GM19328 (cell line): ENCODE measurements around the gene CIB4.

Source experiments
- ATAC-seq: cut with Tn5 transposase; IDR thresholded peaks from one replicate; pipeline ENCODE4 v1.9.1; 2021; ENCODE audit warnings: mild to moderate bottlenecking, moderate library complexity; ENCODE audit not compliant: unreplicated experiment

CIB4 gene

GRCh38 chr2:26644188-26644835, 3.1 kb upstream of the CIB4 start:
- ATAC-seq: no peak

- ATAC-seq: no peak
Observed at GRCh38 chr2:26642429-26642828, 1.3 kb upstream of the CIB4 start.

DNA sequence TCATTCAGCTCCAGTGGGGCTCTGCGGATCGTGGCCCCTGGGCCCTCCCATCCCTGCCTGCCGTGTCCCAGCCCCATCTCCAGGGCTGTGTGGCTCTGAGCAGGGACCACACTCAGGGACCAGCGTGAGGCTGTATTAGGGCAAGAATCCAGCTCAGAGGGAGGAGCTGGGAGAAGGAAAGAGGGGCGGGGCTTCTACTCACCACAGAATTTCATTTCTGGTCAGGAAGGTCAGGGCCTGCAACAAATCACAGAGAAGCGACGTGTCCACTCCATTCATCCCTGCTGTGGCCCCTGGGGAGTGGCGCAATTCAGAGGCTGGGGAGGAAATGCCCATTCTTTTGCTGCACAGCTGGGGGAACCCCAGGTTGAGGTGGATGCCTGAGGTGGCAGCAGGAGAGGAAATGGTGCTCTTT, 828 bp downstream of the CIB4 start:
- no peak for ATAC-seq

GRCh38 chr2:26639685-26640243, 1.4 kb downstream of the CIB4 start:
- ATAC-seq: no peak

DNA sequence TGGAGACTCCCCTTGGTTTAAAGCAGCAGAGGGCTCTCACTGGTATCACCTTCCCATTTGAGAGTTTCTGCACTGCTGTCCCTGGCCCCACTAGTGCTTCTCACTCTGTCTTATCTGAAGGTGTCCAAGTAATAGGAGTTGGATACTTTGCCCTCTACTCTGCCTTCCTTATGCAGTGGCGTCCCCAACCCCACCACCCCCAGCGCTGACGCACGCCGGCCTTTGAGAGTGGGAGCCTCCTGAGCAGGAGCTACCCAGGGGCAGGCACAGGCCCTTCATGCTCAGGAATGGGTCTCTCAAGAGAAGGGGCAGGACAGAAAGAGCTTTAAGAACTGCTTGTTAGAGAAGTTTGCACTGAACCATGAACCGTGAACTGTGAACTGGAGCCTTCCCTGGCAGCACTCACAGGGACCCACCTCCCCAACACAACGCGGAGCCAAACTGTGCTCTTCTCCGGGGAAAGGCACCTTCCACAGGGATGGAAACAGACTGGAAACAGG, 3.3 kb downstream of the CIB4 start:
- no peak for ATAC-seq

DNA sequence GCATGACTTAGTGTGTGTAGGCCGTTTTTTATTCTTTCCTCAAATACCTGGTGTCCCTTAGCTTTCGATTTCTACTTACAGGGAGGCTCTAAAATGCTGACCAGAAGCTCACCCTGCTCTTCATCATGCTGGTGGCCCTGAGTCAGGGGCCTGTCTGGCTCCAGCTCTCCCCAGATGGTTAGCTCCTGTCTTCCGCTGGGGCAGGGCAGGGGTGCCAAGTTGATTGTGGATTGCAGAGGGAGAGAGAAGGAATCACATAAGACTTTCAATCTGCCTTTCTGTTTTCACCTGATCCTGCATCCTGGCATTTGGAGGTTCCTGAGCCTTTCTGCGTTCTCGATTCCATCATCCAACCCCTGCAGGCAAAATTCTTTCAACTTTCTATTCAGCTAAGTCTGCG, 4.2 kb downstream of the CIB4 start:
- ATAC-seq: no peak

DNA sequence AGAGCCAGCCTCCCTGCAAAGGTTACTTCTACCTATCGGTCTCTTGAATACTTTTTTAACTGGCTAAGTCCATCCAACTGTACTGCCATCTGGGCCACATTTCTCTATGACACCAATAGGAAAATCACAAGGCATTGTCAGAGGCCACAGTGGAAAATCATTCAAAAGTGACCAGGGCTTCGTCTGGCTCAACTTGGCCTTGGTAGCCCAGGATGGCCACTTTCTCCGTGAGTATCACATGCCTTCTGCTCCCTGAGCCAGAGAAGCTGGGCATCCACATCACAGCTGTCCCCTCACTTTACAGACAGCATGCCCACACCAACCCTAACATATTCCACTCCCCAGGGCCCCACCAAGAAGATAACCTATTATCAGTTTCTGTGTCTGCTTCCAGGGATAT, 5.8 kb downstream of the CIB4 start:
- ATAC-seq: no peak

- no peak for ATAC-seq
Observed at GRCh38 chr2:26634636-26635230, 6.4 kb downstream of the CIB4 start.

GRCh38 chr2:26633993-26634595, 7.1 kb downstream of the CIB4 start:
- no peak for ATAC-seq

DNA sequence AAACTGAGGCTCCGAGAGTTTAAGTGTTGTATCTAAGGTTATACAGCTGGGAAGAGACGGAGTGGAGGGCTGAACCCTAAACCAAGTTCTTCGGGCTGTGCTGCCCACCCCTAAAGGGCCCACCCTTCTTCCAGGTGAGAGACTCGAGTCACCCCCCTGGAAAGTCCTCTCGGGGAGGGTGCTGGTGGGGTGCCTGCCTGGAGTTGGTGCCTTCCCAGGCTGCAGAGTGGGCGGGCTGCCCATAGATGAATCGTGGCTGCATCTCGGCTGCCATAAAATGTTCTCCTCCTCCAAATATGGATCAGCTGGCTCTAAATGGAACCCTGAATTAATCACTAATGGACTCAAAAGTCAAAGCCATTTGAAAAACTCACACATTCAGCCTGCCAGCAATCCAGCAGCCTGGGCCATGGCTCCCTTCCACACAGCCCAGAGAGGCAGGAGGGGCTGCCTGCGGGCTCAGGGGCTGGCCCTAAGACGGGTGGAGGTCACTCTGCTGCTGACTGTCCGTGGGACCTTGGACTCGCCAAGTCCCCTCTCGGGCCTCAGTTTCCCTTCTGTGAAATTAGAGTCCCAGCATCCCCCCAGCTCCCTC, 7.7 kb downstream of the CIB4 start:
- no peak for ATAC-seq

GRCh38 chr2:26632624-26633185, 8.5 kb downstream of the CIB4 start:
- ATAC-seq: no peak

- no peak for ATAC-seq
Observed at GRCh38 chr2:26631401-26632170, 9.6 kb downstream of the CIB4 start.

- no peak for ATAC-seq
Observed at GRCh38 chr2:26630669-26631360, 10.4 kb downstream of the CIB4 start.

DNA sequence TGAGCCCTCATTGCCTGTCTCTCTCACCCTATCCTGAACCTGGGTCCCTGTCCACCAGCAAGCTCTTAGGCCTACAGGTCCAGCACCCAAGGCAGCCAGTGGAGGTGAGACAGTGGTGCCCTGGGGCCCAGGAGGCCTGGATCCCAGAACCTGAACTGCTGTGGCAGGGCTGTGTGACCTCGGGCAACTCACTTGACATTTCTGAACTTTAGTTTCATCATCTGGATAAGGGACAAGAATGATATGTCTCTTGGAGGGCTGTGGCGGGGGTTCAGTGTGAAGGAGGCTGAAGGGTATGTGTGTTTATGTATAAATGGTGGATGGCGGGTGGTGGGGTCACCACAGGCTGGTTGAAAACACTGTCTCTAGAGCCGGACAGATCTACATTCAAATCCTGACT, 10.9 kb downstream of the CIB4 start:
- ATAC-seq: no peak

- no peak for ATAC-seq
Observed at GRCh38 chr2:26629751-26630150, 11.4 kb downstream of the CIB4 start.

DNA sequence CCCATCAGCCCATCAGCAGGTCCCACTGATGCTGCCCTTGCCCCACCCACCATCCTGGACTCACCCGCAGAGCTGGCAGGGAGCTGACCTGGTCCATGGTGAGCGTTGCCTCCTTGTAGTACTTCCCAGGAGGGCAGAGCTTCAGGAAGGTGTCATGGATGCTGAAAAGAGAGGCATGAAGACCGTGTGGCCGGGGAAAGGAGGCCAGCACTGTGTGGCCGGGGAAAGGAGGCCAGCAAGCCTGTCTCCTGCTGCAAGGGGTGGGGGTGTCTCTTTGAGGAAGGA, 11.9 kb downstream of the CIB4 start:
- ATAC-seq: no peak

- ATAC-seq: no peak
Observed at GRCh38 chr2:26628561-26629345, 12.4 kb downstream of the CIB4 start.

GRCh38 chr2:26627350-26628105, 13.6 kb downstream of the CIB4 start:
- no peak for ATAC-seq

- ATAC-seq: no peak
Observed at GRCh38 chr2:26626606-26627005, 14.6 kb downstream of the CIB4 start.
